SU-DHL-6 (cell line): Measurements from ENCODE around the gene SKA2.

Experiments used
- H2AFZ ChIP-seq: fragments of 200-600 bp; sonication (generic); 2 replicates; pipeline ENCODE4 v1.6.1; 2014; ENCODE audit warnings: low read depth, mild to moderate bottlenecking, moderate library complexity, mixed read lengths, antibody characterized with exemption, low read length; ENCODE audit not compliant: severe bottlenecking
- H3F3A ChIP-seq: fragments of 200-600 bp; shearing (Covaris generic); 2 replicates; pipeline ENCODE4 v1.6.0; 2016; ENCODE audit warnings: antibody characterized with exemption, mild to moderate bottlenecking; ENCODE audit not compliant: insufficient read depth
- H3K27ac ChIP-seq: fragments of 200-600 bp; sonication (generic); 2 replicates; pipeline ENCODE4 v1.5.1; 2016; ENCODE audit warnings: low read depth, mild to moderate bottlenecking, low read length, moderate library complexity, mixed read lengths
- H3K27me3 ChIP-seq: fragments of 200-600 bp; sonication (generic), shearing (Covaris generic); 2 replicates; pipeline ENCODE4 v1.6.0; 2014; ENCODE audit warnings: mild to moderate bottlenecking, low read length
- H3K36me3 ChIP-seq: fragments of 200-600 bp; sonication (generic); 2 replicates; pipeline ENCODE4 v1.6.1; 2014; ENCODE audit warnings: mild to moderate bottlenecking, low read length, mixed read lengths
- H3K4me2 ChIP-seq: fragments of 300-600, 200-600 bp; shearing (Covaris generic), sonication (generic); 2 replicates; pipeline ENCODE4 v1.6.0; 2014; ENCODE audit warnings: low read length, low read depth, mild to moderate bottlenecking; ENCODE audit not compliant: poor library complexity, severe bottlenecking
- H3K4me3 ChIP-seq: fragments of 200-600 bp; sonication (generic); 2 replicates; pipeline ENCODE4 v1.5.1; 2014; ENCODE audit warnings: antibody characterized with exemption, low read length, mild to moderate bottlenecking, mixed read lengths; ENCODE audit not compliant: insufficient read depth, poor library complexity, severe bottlenecking
- H3K79me2 ChIP-seq: fragments of 200-600 bp; sonication (generic); 2 replicates; pipeline ENCODE4 v1.6.1; 2014; ENCODE audit warnings: mild to moderate bottlenecking, low read length, moderate library complexity; ENCODE audit not compliant: insufficient read depth
- H3K9ac ChIP-seq: fragments of 200-600 bp; sonication (generic); 2 replicates; pipeline ENCODE4 v1.7.0; 2014; ENCODE audit warnings: mild to moderate bottlenecking, low read length
- H3K9me2 ChIP-seq: fragments of 200-600 bp; sonication (generic); replicated peaks from 2 replicates; pipeline ENCODE4 v1.6.1; 2014; ENCODE audit warnings: low read length; ENCODE audit not compliant: insufficient read depth
- H3K9me3 ChIP-seq: fragments of 200-600 bp; sonication (generic); 2 replicates; pipeline ENCODE4 v1.6.1; 2014; ENCODE audit warnings: low read length, mixed read lengths; ENCODE audit not compliant: insufficient read depth
- H4K20me1 ChIP-seq: fragments of 200-600 bp; sonication (generic); 2 replicates; pipeline ENCODE4 v1.6.1; 2014; ENCODE audit warnings: low read depth, mild to moderate bottlenecking, antibody characterized with exemption, low read length, moderate library complexity, mixed read lengths
- CTCF ChIP-seq: fragments of 200-600 bp; sonication (generic); IDR thresholded peaks from one replicate; pipeline ENCODE4 v1.5.1; 2017; ENCODE audit warnings: antibody characterized with exemption, mild to moderate bottlenecking, low read length, moderate library complexity; ENCODE audit not compliant: insufficient read depth, poor library complexity, severe bottlenecking
- EZH2phosphoT487 ChIP-seq: fragments of 200-600 bp; sonication (generic), shearing (Covaris generic); conservative IDR thresholded peaks from 2 replicates; pipeline ENCODE4 v1.6.1; 2018; ENCODE audit warnings: mild to moderate bottlenecking, antibody characterized with exemption, low read length, moderate library complexity, mixed read lengths

SKA2 gene

GRCh38 chr17:59193336-59193862 lies 38.4 kb upstream of the SKA2 start:
- H4K20me1 ChIP-seq, result no peaks in the 10 kb centered on the region
- H3K9me2 ChIP-seq, result no peaks in the 10 kb centered on the region
- no peak overlapping the region for H3K9ac ChIP-seq
- H3K27me3 ChIP-seq, result no peaks in the 10 kb centered on the region
- no peak overlapping the region for H3K4me3 ChIP-seq
- TF ChIP-seq EZH2phosphoT487 (no peak), CTCF (no peak)
- H3K79me2 ChIP-seq, result no peaks in the 10 kb centered on the region
- H3F3A ChIP-seq, result peaks cover 12% of the 10 kb centered on the region; the same call in 1 of the 2 replicates
- H3K4me2 ChIP-seq, result no peak overlapping the region
- H3K9me3 ChIP-seq, result no peaks in the 10 kb centered on the region
- H3K27ac ChIP-seq, result no peak overlapping the region
- H2AFZ ChIP-seq, result no peak overlapping the region
- H3K36me3 ChIP-seq, result peaks cover 30% of the 10 kb centered on the region

DNA sequence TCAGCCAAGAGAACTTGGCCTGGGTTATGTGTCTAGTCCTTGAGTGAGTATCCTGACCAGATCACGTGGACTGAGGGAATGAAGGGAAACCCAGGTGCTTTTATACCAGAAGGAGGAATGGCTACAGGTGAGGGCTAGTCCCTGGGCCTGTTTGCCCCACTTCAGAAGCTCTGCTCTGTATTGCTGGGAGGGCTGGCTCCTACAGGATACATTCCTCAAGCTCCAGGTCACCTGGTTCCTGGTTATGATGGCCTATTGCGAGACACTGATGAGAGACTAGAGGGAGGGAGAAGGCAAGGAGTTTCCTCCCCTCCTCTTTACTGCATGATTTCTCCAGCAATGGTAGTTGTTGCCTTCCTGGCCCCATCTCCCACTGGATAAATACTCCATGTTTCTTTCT lies 35.8 kb upstream of the SKA2 start:
- Histone ChIP-seq H3K4me2 (no peak overlapping the region), H3K9ac (no peak overlapping the region), H3K9me3 (no peaks in the 10 kb centered on the region), H2AFZ (no peak overlapping the region), H3K27me3 (no peaks in the 10 kb centered on the region), H3K9me2 (no peaks in the 10 kb centered on the region), H3K4me3 (no peak overlapping the region), H3F3A (peaks cover 12% of the 10 kb centered on the region; the same call in 1 of the 2 replicates), H3K79me2 (no peaks in the 10 kb centered on the region), H3K27ac (no peak overlapping the region), H3K36me3 (peaks cover 34% of the 10 kb centered on the region), H4K20me1 (no peaks in the 10 kb centered on the region)
- TF ChIP-seq EZH2phosphoT487 (no peak), CTCF (no peak)

DNA sequence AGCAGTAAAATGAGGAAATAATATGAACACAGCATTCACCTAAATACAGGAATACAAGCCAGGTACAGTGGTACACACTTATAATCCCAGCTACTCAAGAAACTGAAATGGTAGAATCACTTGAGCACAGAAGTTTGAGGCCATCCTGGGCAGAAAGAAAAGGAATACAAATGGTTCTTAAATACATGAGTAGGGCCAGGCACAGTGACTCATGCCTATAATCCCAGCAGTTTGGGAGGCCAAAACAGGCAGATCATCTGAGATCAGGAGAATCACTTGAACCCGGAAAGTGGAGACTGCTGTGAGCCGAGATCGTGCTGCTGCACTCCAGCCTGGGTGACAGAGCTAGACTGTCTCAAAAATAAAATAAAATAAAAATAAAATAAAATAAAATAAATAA lies 31.9 kb upstream of the SKA2 start:
- Histone ChIP-seq H3F3A (0 out of 2 replicates have a peak, but pooled peaks cover 4% of the 10 kb centered on the region), H3K4me2 (no peak overlapping the region), H3K27me3 (no peaks in the 10 kb centered on the region), H3K9me3 (no peaks in the 10 kb centered on the region), H3K27ac (no peak overlapping the region), H3K36me3 (peaks cover 22% of the 10 kb centered on the region; the same call in 1 of the 2 replicates), H3K4me3 (no peak overlapping the region), H4K20me1 (no peaks in the 10 kb centered on the region), H3K9me2 (no peaks in the 10 kb centered on the region), H2AFZ (no peak overlapping the region), H3K79me2 (no peaks in the 10 kb centered on the region), H3K9ac (no peak overlapping the region)
- TF ChIP-seq EZH2phosphoT487, result no peak

DNA sequence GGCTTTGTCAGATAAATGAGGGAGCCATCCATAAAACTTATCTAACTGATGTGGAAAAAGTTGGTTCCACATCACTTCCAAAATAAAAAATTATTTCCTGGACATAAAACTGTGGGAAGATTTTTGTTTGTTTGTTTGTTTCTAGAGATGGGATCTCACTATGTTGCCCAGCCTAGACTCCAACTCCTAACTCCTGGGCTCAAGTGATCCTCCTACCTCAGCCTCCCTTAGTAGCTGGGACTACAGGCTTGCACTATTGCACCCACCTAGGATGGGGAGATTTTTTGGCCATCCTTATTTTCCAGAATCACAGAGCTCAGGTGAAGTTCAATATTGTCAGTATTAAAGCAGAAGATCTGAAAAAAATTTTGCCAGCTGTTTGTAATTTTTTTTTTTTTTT lies 31.0 kb upstream of the SKA2 start:
- Histone ChIP-seq H3K27ac (no peak overlapping the region), H3K27me3 (no peaks in the 10 kb centered on the region), H2AFZ (no peak overlapping the region), H3K4me2 (no peak overlapping the region), H3K79me2 (no peaks in the 10 kb centered on the region), H3K36me3 (peaks cover 22% of the 10 kb centered on the region; the same call in 1 of the 2 replicates), H3K9me2 (no peaks in the 10 kb centered on the region), H3K4me3 (no peak overlapping the region), H3K9ac (no peak overlapping the region), H3K9me3 (no peaks in the 10 kb centered on the region), H4K20me1 (no peaks in the 10 kb centered on the region), H3F3A (0 out of 2 replicates have a peak, but pooled peaks cover 4% of the 10 kb centered on the region)
- TF ChIP-seq CTCF (no peak), EZH2phosphoT487 (no peak)
